HCT116 (cell line): ENCODE data around the gene GRIK2. TPM values are rescaled to one million over a fixed set of nuclear protein-coding genes. Genes with fewer than 3 reads are reported as not detected.
A peak's percentile ranks its signal among the peaks of the same experiment; 100 is the strongest.

Experiments
- ATAC-seq: fragments of 200-7000 bp; cut with Tn5 transposase; 2 replicates; pipeline ENCODE4 v1.9.1; 2020; ENCODE audit warnings: mild to moderate bottlenecking, moderate library complexity
- Bru-seq: library from RNA; stranded (reverse); fragments of 400-500 nt; gene quantifications from one replicate; lab custom pipeline; 2021; lab: Mats Ljungman, UMichigan
- BruChase-seq, 2 experiments: library from RNA; stranded (reverse); fragments of 400-500 nt; gene quantifications; one replicate each; lab custom pipeline; 2021; lab: Mats Ljungman, UMichigan
- BruUV-seq: library from RNA; stranded (reverse); fragments of 400-500 nt; replicated peaks from 2 replicates; lab custom pipeline; 2021; lab: Mats Ljungman, UMichigan
- CTCF ChIA-PET: fragments of 300-600 bp; sonication (Branson Sonifier 250); formaldehyde crosslinking; loops from one replicate; lab custom pipeline; 2021; ENCODE audit warnings: antibody characterized with exemption; lab: Charles Lee
- POLR2A ChIA-PET: fragments of 300-600, 350-600 bp; sonication (Branson Sonifier 250); formaldehyde crosslinking; loops from one replicate; lab custom pipeline; 2021; ENCODE audit warnings: antibody characterized with exemption; lab: Charles Lee
- RAD21 ChIA-PET, 2 experiments: fragments of 300-600 bp; sonication (Branson Sonifier 250); formaldehyde crosslinking; loops; one replicate each; lab custom pipeline; 2023; ENCODE audit warnings: low total read pairs in 2 of 2; ENCODE audit not compliant: uncharacterized antibody in 2 of 2, unreplicated experiment in 2 of 2, low non-redundant PET in 1 of 2; lab: Charles Lee
- DNase-seq: peaks from one replicate; pipeline ENCODE4 v3.0.0-alpha.2; 2010; ENCODE audit warnings: low read depth, low spot score
- H2AFZ ChIP-seq: fragments of 200-600 bp; shearing (Covaris generic), sonication (generic); 2 replicates; pipeline ENCODE4 v1.6.1; 2017; ENCODE audit warnings: low read depth, mixed run types, mixed read lengths, antibody characterized with exemption, low read length; ENCODE audit not compliant: poor library complexity, severe bottlenecking
- H3K27ac ChIP-seq: 2 replicates; pipeline ENCODE4 v1.5.1; 2012; ENCODE audit warnings: low read depth, low read length
- H3K27me3 ChIP-seq: fragments of 200-600 bp; sonication (generic); 2 replicates; pipeline ENCODE4 v1.6.1; 2016; ENCODE audit warnings: mixed run types, low read length, mixed read lengths; ENCODE audit not compliant: insufficient read depth
- H3K36me3 ChIP-seq, 2 experiments: fragments of 200-500 bp in 1 of 2; fragments of 200-600 bp in 1 of 2; sonication (Bioruptor generic) in 1 of 2; sonication (generic) in 1 of 2; 2 replicates each; pipeline versions ENCODE4 v1.5.1 to v1.6.1; 2014 to 2016; ENCODE audit warnings: low read length in 2 of 2, inconsistent platforms in 1 of 2, mixed read lengths in 1 of 2, mixed run types in 1 of 2; ENCODE audit not compliant: insufficient read depth in 2 of 2, control insufficient read depth in 1 of 2
- H3K4me1 ChIP-seq, 2 experiments: fragments of 200-600 bp in 1 of 2; sonication (generic) in 1 of 2; 2 replicates each; pipeline versions ENCODE4 v1.5.1 to v1.6.1; 2012 to 2017; ENCODE audit warnings: low read length in 2 of 2, inconsistent platforms in 1 of 2, mild to moderate bottlenecking in 1 of 2, mixed read lengths in 1 of 2, mixed run types in 1 of 2, moderate library complexity in 1 of 2; ENCODE audit not compliant: insufficient read depth in 2 of 2, control insufficient read depth in 1 of 2
- H3K4me2 ChIP-seq: fragments of 200-600 bp; sonication (generic); 2 replicates; pipeline ENCODE4 v1.6.1; 2017; ENCODE audit warnings: mixed run types, low read length, mixed read lengths
- H3K4me3 ChIP-seq, 2 experiments: fragments of 200-600 bp in 1 of 2; sonication (generic) in 1 of 2; replicated peaks in 1 of 2; 2 replicates each; pipeline ENCODE4 v1.5.1; 2011 to 2016; ENCODE audit warnings: low read length in 2 of 2, control low read depth in 1 of 2, low read depth in 1 of 2, mild to moderate bottlenecking in 1 of 2, mixed read lengths in 1 of 2, mixed run types in 1 of 2
- H3K79me2 ChIP-seq: fragments of 200-600 bp; sonication (generic); 2 replicates; pipeline ENCODE4 v1.6.1; 2017; ENCODE audit warnings: mild to moderate bottlenecking, mixed run types, low read length, moderate library complexity, mixed read lengths; ENCODE audit not compliant: insufficient read depth
- H3K9ac ChIP-seq: fragments of 200-600 bp; sonication (generic); 2 replicates; pipeline ENCODE4 v1.6.1; 2016; ENCODE audit warnings: low read length, mixed read lengths
- H3K9me2 ChIP-seq: fragments of 200-600 bp; sonication (generic), shearing (Covaris generic); 2 replicates; pipeline ENCODE4 v1.6.1; 2017; ENCODE audit warnings: mixed run types, mild to moderate bottlenecking, moderate library complexity; ENCODE audit not compliant: insufficient read depth
- H3K9me3 ChIP-seq, 2 experiments: fragments of 200-500 bp in 1 of 2; fragments of 200-600 bp in 1 of 2; sonication (Bioruptor generic) in 1 of 2; sonication (generic) in 1 of 2; 2 replicates each; pipeline ENCODE4 v1.6.1; 2014 to 2017; ENCODE audit warnings: low read length in 2 of 2, mixed read lengths in 2 of 2, inconsistent platforms in 1 of 2, low read depth in 1 of 2, mild to moderate bottlenecking in 1 of 2, mixed run types in 1 of 2, moderate library complexity in 1 of 2; ENCODE audit not compliant: control insufficient read depth in 1 of 2, insufficient read depth in 1 of 2
- H4K20me1 ChIP-seq: fragments of 200-600 bp; sonication (generic), shearing (Covaris generic); 2 replicates; pipeline ENCODE4 v1.6.1; 2017; ENCODE audit warnings: mixed run types, mild to moderate bottlenecking, moderate library complexity; ENCODE audit not compliant: insufficient read depth
- CBX3 ChIP-seq: IDR thresholded peaks from 2 replicates; pipeline ENCODE4 v1.6.1; 2012; ENCODE audit warnings: low read depth
- CEBPB ChIP-seq: IDR thresholded peaks from 2 replicates; pipeline ENCODE4 v1.6.1; 2012; ENCODE audit warnings: low read depth
- EGR1 ChIP-seq: IDR thresholded peaks from 2 replicates; pipeline ENCODE4 v1.6.1; 2012; ENCODE audit warnings: low read depth
- ELF1 ChIP-seq: IDR thresholded peaks from 2 replicates; pipeline ENCODE4 v1.6.1; 2012; ENCODE audit warnings: low read depth, borderline replicate concordance
- EZH2phosphoT487 ChIP-seq: fragments of 200-600 bp; IDR thresholded peaks from 2 replicates; pipeline ENCODE4 v1.6.1; 2018; ENCODE audit warnings: antibody characterized with exemption, borderline replicate concordance
- FOSL1 ChIP-seq: IDR thresholded peaks from 2 replicates; pipeline ENCODE4 v1.6.1; 2012; ENCODE audit warnings: low read depth
- JUND ChIP-seq: IDR thresholded peaks from 2 replicates; pipeline ENCODE4 v1.6.1; 2012
- MAX ChIP-seq: IDR thresholded peaks from 2 replicates; pipeline ENCODE4 v1.6.1; 2012
- POLR2AphosphoS5 ChIP-seq: IDR thresholded peaks from 2 replicates; pipeline ENCODE4 v1.6.1; 2011; ENCODE audit warnings: mild to moderate bottlenecking, low read depth, low read length, moderate library complexity
- RAD21 ChIP-seq: IDR thresholded peaks from 2 replicates; pipeline ENCODE4 v1.6.1; 2012; ENCODE audit warnings: low read depth, mild to moderate bottlenecking
- REST ChIP-seq: IDR thresholded peaks from 2 replicates; pipeline ENCODE4 v1.6.1; 2012; ENCODE audit warnings: low read depth
- SIN3A ChIP-seq: IDR thresholded peaks from 2 replicates; pipeline ENCODE4 v1.6.1; 2012; ENCODE audit warnings: low read depth
- SP1 ChIP-seq: IDR thresholded peaks from 2 replicates; pipeline ENCODE4 v1.6.1; 2012; ENCODE audit warnings: low read depth
- TCF7L2 ChIP-seq: IDR thresholded peaks from 2 replicates; pipeline ENCODE4 v1.7.0; 2011; ENCODE audit warnings: borderline replicate concordance, inconsistent platforms; ENCODE audit not compliant: insufficient read depth, insufficient read length; ENCODE audit errors: extremely low read depth
- YY1 ChIP-seq: IDR thresholded peaks from 2 replicates; pipeline ENCODE4 v1.6.1; 2011; ENCODE audit warnings: low read length, low read depth, moderate library complexity, mild to moderate bottlenecking; ENCODE audit not compliant: insufficient replicate concordance; ENCODE audit errors: extremely low read depth
- ZBTB33 ChIP-seq: IDR thresholded peaks from 2 replicates; pipeline ENCODE4 v1.6.1; 2011; ENCODE audit warnings: mild to moderate bottlenecking, low read length, moderate library complexity; ENCODE audit not compliant: insufficient replicate concordance; ENCODE audit errors: extremely low read depth
- ZFX ChIP-seq: fragments of 450-650 bp; IDR thresholded peaks from 2 replicates; pipeline ENCODE4 v1.6.1; 2017
- intact Hi-C: fragments of 100-400 bp; cut with micrococcal nuclease; formaldehyde crosslinking; loops from 2 replicates; pipeline ENCODE4 v1.10.0; 2022
- long read RNA-seq: library from polyadenylated mRNA; unstranded; transcript quantifications from one replicate; pipeline ENCODE4 v2.0.0, GENCODE V29; 2021; ENCODE audit not compliant: unreplicated experiment
- polyA plus RNA-seq: library from polyadenylated mRNA; unstranded; fragments of >200 nt; gene quantifications from 2 replicates; pipeline ENCODE4 v1.2.1, GENCODE V29; 2012; ENCODE audit warnings: missing spikeins
- total RNA-seq: library from RNA; stranded (reverse); gene quantifications from one replicate; pipeline ENCODE4 v1.2.1, GENCODE V29; 2021; ENCODE audit not compliant: unreplicated experiment
- TF ChIP-seq, protein P1 (sequence below), 3 experiments: fragments of 200-600 bp in 1 of 3; sonication (generic) in 1 of 3; IDR thresholded peaks in 2 of 3; conservative IDR thresholded peaks in 1 of 3; 2 replicates each; pipeline ENCODE4 v1.5.1; 2012 to 2017; ENCODE audit warnings: low read depth in 2 of 3, low read length in 2 of 3, antibody characterized with exemption in 1 of 3, borderline replicate concordance in 1 of 3, control low read depth in 1 of 3, mild to moderate bottlenecking in 1 of 3, mixed read lengths in 1 of 3, mixed run types in 1 of 3, moderate library complexity in 1 of 3; ENCODE audit not compliant: insufficient read depth in 1 of 3

The GRIK2 gene
- 0.64 TPM for total RNA-seq
- 0.09 and 0.14 TPM in 2 replicates for polyA plus RNA-seq
- Bru-seq, nascent RNA: percentile 24 among the genes with signal in this experiment
- BruChase-seq, experiment 1, labeled RNA remaining after a 6-hour chase: percentile 16 among the genes with signal in this experiment
- BruChase-seq, experiment 2, labeled RNA remaining after a 2-hour chase: percentile 24 among the genes with signal in this experiment
- long read RNA-seq, partial matches to known transcripts: 0 of 1 reads
- long read RNA-seq, other reads (novel, unspliced or antisense): 1 of 1 reads

- H3K4me2 ChIP-seq: peak within 1 kb of the TSS; percentile 92
- intact Hi-C loops: loop anchor here (10.0 kb wide), 2 partner anchors 251 to 381 kb away; no protein-coding TSS in a partner anchor
- H3K27ac ChIP-seq: no peak within 1 kb of the TSS
- peak; percentile 87 for ATAC-seq
- DNase-seq: no peak
- H3K9ac ChIP-seq: peak within 1 kb of the TSS; percentile 21; the same call in 1 of the 2 replicates
- BruUV-seq: no TSS peak
- no peaks in the 10 kb centered on the region for H3K9me2 ChIP-seq
- no peaks in the 10 kb centered on the region for H3K36me3 ChIP-seq
- peak within 1 kb of the TSS; percentile 89 for H2AFZ ChIP-seq
- ChIA-PET POLR2A (no interaction called here), RAD21 (no interaction called here), CTCF (interaction anchor here (1.1 kb wide), 1 partner anchor 14 kb away, joined by 3 read pairs; no protein-coding TSS in a partner anchor)
- H3K4me3 ChIP-seq: peak within 1 kb of the TSS; percentile 47 to 61
- H3K27me3 ChIP-seq: 0 out of 2 replicates have a peak, but pooled peaks cover 6% of the 10 kb centered on the region
- H3K9me3 ChIP-seq: no peaks in the 10 kb centered on the region
- H3K79me2 ChIP-seq: no peaks in the 10 kb centered on the region
- H4K20me1 ChIP-seq: no peaks in the 10 kb centered on the region; the same call in 1 of the 2 replicates
- H3K4me1 ChIP-seq: peaks cover 0 to 11% of the 10 kb centered on the region in 2 experiments; a peak in 3 of 4 replicates
- TF ChIP-seq SIN3A (no peak), TCF7L2 (peak; percentile 74), ZBTB33 (no peak), EZH2phosphoT487 (no peak), EGR1 (no peak), JUND (no peak), YY1 (no peak), RAD21 (no peak), CEBPB (no peak), FOSL1 (no peak), MAX (0 out of 2 replicates have a peak, but pooled peaks have one; percentile 29), REST (no peak), POLR2AphosphoS5 (no peak), SP1 (no peak), ZFX (no peak), CBX3 (no peak), ELF1 (no peak)
- TF ChIP-seq, protein P1, sequence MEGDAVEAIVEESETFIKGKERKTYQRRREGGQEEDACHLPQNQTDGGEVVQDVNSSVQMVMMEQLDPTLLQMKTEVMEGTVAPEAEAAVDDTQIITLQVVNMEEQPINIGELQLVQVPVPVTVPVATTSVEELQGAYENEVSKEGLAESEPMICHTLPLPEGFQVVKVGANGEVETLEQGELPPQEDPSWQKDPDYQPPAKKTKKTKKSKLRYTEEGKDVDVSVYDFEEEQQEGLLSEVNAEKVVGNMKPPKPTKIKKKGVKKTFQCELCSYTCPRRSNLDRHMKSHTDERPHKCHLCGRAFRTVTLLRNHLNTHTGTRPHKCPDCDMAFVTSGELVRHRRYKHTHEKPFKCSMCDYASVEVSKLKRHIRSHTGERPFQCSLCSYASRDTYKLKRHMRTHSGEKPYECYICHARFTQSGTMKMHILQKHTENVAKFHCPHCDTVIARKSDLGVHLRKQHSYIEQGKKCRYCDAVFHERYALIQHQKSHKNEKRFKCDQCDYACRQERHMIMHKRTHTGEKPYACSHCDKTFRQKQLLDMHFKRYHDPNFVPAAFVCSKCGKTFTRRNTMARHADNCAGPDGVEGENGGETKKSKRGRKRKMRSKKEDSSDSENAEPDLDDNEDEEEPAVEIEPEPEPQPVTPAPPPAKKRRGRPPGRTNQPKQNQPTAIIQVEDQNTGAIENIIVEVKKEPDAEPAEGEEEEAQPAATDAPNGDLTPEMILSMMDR (IDR thresholded peaks at IDR 0.05 in 2 of 3, conservative IDR thresholded peaks at IDR 0.05 in 1 of 3; ENCODE audit: borderline replicate concordance in 1 of 3, insufficient read depth in 1 of 3, low read depth in 2 of 3, low read length in 2 of 3): peak in 2 of 3 experiments; percentile 28 to 29; a peak in 4 of 6 replicates
Measured at GRCh38 chr6:101393251-101393828, at the start of gene GRIK2. Gene GRIK2 (plus strand): TSS chr6:101393708.
